Left lobe of liver (tissue), 2 donors: ENCODE data around the gene CRABP2. TPM values are rescaled to one million over a fixed set of nuclear protein-coding genes. Genes with fewer than 3 reads are reported as not detected.
A peak's percentile ranks its signal among the peaks of the same experiment; 100 is the strongest.

ENCODE experiments used
- ATAC-seq: fragments of 200-7000 bp; cut with Tn5 transposase; one replicate; pipeline ENCODE4 v1.9.1; 2020; ENCODE audit warnings: mild to moderate bottlenecking, moderate library complexity
- DNase-seq: peaks from one replicate; pipeline ENCODE4 v3.0.0-alpha.2; 2020; ENCODE audit warnings: low spot score
- total RNA-seq: library from RNA; stranded (reverse); gene quantifications from one replicate; pipeline ENCODE4 v1.2.1, GENCODE V29; 2021
- donor health status: DM: no; HTN: no; CAD: no; lungs with moderate emphysema.
- donor health status: DM: no; HTN: yes; CAD: no.

Gene CRABP2
- total RNA-seq, 1 donor from 2014 or later: 0.33 TPM

DNA sequence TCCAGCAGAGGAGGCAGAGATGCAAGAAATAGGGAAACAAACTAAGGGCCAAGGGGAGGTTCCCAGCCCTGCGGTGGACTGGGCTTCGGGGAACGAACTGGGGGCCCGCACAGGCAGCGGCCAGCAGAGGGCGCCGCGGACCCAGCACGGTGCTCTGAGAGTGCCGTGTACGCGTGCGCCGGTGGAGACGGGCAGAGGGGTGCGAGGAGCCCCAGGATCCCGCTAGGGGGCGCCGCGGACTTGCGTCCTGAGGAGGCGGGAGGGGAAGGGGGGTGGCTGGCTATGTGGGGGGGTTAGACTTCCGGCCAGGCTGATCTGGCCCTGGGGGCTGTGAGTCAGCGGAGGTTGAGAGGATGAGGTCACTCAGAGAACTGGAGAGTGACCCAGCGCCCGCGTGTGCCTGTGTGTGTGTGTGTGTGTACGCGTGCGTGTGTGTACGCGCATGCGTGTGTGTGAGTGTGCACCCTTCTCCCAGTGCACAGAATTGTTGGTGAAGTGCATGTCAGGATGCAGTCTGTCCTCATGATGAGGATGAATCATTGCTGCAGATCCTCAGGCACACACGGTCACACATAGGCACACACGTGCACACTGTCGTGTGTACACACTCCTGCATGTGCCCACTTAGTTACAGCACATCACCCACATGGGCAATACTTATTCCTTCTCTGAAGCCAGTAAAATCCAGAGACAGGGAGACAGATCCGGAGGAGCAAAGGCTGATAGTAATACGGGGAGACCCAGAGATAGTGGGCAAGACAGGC lies 45.2 kb downstream of the CRABP2 start:
- ATAC-seq: peak; percentile 90

DNA sequence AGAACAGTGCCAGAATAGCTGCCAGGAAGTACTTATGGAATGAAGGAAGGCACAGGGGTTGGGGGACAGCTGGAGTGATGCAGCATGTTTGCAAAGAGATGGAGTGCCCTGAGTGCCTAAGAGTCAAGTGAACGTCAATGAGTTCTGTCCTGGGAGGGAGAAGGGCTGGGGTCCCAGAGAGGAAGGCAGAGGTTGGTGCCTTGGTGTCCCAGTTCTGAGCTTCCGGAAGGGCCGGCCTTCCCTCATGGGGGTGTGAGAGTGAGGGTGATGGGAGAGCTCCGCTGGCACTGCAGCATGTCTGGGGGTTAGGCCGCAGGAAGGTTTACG lies 45.8 kb downstream of the CRABP2 start:
- DNase-seq: no peak
- no peak for ATAC-seq

More for the DNA sequence above, 45.2 kb downstream of the CRABP2 start:
- DNase-seq: peak; percentile 83

DNA sequence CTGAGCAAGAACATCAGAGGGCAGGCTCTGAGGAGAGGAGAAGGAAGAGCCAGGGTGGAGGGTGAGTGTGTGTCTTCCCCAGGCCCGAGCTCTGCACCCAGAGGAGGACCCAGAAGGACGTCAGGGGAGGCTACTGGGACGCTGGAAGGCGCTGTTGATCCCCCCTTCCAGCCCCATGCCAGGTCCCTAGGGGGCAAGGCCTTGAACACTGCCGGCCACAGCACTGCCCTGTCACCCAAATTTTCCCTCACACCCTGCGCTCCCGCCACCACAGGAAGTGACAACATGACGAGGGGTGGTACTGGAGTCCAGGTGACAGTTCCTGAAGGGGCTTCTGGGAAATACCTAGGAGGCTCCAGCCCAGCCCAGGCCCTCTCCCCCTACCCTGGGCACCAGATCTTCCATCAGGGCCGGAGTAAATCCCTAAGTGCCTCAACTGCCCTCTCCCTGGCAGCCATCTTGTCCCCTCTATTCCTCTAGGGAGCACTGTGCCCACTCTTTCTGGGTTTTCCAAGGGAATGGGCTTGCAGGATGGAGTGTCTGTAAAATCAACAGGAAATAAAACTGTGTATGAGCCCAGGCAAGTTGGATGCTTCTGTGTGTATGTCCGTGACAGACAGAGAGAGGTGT lies 46.3 kb downstream of the CRABP2 start:
- DNase-seq: no peak
- no peak for ATAC-seq

DNA sequence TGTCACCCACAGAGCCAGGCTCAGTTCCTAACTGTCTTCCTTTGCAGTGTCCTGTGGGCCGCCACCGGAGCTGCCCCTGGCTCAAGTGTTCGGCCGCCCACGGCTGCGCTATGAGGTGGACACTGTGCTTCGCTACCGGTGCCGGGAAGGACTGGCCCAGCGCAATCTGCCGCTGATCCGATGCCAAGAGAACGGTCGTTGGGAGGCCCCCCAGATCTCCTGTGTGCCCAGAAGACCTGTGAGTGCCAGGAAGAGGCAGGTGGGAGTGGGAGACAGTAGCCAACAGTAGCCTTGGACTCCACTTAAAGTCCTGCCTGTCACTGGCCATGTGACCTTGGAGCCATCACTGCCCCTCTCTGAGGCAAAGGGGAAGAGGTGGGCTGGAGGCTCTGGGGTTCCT lies 46.9 kb downstream of the CRABP2 start:
- ATAC-seq (no peak), DNase-seq (no peak)

DNA sequence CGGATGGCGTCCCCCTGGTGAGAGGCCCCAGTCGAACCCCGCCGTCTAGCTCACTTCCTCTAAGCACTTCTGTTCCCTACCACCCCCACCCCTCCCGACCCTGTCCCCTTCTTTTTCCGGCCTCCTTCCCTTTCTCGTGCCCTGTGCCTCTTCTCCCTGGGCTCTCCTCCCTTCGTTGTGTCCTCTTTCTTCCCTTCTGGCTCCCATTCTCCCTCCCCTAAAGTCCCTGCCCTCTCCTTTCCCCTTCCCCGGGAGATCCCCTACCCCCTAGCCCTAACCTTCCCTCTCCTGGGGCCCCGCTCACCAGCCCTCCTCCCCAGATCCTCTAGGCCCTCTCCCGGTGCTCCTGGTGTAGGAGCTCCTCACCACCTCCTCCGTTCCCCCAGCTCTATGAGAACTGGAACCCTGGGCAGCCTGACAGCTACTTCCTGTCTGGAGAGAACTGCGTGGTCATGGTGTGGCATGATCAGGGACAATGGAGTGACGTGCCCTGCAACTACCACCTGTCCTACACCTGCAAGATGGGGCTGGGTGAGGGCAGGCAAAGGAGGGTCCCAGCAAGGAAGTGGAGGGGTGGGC lies 47.6 kb downstream of the CRABP2 start:
- ATAC-seq (no peak), DNase-seq (no peak)

DNA sequence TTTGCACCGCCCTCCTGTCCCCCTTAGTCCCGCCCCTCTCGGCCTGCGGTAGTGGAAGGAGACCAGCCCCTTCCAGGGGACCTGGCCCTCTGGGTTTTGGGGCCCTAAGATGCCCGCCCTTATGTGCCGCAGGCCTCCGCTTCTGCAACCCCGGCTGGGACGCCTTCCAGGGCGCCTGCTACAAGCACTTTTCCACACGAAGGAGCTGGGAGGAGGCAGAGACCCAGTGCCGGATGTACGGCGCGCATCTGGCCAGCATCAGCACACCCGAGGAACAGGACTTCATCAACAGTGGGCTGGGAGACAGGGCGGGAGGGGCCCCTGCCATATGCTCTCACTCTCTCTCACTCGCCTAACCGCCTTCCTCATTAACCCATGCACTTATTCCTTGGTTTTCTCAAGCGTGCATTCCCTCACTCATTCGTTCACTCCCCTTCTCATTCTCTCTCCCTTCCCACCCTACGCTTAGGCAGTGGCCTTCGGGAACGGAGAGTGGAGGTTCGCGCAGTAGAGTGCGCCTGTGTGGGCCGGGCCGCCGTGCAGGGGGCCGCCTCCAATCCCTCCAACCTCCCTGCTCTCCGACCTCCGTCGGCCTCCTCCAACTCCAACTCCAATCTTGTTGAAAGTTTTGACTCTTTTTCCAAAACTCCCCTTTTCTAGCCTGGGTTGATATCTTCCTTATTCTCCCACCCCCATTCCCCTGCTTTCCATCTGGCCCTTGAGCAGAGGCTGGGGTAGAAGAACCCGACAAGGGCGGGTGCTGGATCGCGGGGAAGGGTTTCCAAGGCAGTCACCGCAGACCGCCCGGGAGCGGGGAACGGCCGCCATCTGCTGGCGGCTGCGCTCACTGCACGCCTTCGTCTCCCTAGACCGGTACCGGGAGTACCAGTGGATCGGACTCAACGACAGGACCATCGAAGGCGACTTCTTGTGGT lies 48.3 kb downstream of the CRABP2 start:
- ATAC-seq: peak; percentile 77

DNA sequence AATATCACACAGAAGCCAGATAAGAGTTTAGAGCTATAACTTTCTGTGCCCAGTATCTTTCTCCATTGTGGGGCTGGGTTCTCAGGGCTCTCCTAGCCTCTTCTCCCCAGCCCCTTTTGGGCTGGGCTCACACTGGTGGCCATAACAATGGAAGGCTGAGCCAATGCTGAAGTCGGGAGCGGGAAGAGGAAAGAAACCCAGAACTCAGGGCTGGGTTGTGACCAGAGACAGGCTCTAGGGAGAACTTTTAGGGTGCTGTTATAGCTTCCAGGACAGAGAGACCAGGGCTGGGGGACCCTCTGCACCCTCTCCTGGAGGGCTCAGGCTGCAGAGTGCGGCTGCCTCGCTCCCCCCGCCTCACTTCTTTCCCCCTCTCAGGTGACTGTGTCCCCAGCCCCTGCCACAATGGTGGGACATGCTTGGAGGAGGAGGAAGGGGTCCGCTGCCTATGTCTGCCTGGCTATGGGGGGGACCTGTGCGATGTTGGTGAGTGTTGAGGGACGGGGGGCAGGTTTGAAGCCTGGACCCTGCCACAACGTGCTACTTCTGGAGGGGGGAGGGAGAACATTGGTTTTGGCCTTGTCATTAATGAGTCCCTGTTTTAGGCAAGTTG lies 49.4 kb downstream of the CRABP2 start:
- DNase-seq (no peak), ATAC-seq (no peak)

More for the DNA sequence above, 48.3 kb downstream of the CRABP2 start:
- DNase-seq: peak; percentile 74

DNA sequence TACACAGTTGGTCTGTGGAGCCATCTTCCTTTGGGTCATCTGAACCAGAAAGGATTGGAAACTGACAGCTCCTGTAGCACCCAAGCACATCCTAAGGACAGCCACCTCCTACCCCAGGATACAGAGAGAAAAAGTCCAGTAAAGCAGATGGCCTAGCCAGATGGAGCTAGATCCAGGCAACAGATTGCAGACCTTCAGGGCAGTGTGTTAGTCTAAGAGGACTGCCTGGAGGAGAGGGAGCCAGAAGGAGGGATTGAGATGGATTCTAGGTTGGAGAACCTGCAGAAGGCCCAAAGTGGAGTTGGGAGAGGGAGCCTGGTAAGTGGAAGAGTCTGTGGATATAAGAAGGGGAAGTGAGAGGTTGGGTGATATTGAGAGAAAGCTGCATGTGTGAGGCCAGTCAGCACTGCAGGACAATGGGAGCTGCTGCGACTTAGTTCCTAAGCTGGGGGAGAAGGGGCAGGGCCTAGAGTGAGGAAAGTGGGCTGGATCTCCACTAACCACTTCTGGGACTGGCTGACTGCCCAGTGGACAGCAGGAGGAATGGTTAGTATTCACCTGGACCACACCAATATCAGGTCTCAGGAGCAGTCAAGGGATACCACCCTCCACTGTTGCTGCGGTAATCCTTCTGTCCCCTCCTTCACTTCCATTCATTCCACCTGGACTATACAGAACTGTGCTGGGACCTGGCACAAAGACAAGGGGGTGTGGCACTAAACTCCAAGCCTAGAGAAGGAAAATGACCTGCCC lies 50.1 kb downstream of the CRABP2 start:
- ATAC-seq (no peak), DNase-seq (no peak)

DNA sequence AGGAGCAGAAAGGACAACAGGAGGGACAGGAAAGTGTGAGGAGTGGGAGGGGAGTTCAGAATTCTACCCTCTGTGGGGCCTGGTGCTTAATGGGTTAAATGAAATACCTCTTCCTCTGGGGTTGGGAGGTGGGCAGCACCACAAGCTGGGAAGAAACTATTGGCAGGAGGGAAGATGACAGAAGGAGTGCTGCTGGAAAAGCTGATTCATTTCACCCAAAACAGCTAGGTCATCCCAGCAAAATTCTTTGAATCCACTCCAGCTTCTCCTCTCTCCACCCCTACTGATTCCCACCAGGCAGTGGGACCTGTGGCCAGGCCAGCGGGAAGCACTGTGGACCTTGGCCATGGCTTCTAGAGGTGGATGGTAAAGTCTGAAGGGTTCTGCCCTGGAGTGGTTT lies 50.7 kb downstream of the CRABP2 start:
- DNase-seq (no peak), ATAC-seq (no peak)

DNA sequence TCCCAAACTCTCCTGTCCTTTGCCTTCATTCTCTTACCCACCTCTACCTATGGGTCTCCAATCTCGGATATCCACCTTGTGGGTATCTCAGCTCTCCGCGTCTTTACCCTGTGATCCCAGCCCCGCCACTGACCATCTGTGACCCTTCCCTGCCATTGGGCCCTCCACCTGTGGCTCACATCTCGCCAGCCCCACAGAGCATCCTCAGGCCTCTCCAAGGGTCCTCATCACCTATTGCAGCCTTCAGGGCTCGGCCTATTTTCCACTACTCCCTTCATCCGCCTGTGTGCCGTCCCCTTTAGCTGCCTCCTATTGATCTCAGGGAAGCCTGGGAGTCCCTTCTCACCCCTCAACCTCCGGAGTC lies 52.4 kb downstream of the CRABP2 start:
- DNase-seq: no peak
- no peak for ATAC-seq

DNA sequence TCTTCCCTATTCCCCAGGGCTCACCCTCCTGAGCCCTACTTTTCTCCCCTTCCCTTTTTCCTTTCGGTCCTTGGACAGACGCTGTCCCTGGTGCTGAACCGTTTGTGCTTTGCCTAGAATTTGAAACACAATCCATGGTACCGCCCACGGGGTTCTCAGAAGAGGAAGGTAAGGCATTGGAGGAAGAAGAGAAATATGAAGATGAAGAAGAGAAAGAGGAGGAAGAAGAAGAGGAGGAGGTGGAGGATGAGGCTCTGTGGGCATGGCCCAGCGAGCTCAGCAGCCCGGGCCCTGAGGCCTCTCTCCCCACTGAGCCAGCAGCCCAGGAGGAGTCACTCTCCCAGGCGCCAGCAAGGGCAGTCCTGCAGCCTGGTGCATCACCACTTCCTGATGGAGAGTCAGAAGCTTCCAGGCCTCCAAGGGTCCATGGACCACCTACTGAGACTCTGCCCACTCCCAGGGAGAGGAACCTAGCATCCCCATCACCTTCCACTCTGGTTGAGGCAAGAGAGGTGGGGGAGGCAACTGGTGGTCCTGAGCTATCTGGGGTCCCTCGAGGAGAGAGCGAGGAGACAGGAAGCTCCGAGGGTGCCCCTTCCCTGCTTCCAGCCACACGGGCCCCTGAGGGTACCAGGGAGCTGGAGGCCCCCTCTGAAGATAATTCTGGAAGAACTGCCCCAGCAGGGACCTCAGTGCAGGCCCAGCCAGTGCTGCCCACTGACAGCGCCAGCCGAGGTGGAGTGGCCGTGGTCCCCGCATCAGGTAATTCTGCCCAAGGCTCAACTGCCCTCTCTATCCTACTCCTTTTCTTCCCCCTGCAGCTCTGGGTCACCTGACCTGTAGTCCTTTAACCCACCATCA lies 53.0 kb downstream of the CRABP2 start:
- DNase-seq (no peak), ATAC-seq (peak; percentile 66)

Other genes starting within 250 kb of the CRABP2 start
- 17.5 TPM for gene MEF2D, start 204.8 kb downstream of the CRABP2 start, total RNA-seq
- gene IQGAP3, start 133.0 kb downstream of the CRABP2 start, total RNA-seq: 0.23 TPM
- not detected for gene TTC24, start 125.9 kb downstream of the CRABP2 start, total RNA-seq
- gene NAXE, start 113.8 kb downstream of the CRABP2 start, total RNA-seq: 51.2 TPM
- gene GPATCH4, start 104.1 kb downstream of the CRABP2 start, total RNA-seq: 7.3 TPM
- gene HAPLN2, start 86.2 kb downstream of the CRABP2 start, total RNA-seq: not detected
- gene BCAN, start 63.5 kb downstream of the CRABP2 start, total RNA-seq: not detected
- gene NES, start 28.2 kb downstream of the CRABP2 start, total RNA-seq: 1.4 TPM
- 26.8 TPM for gene METTL25B, start 22.9 kb upstream of the CRABP2 start, total RNA-seq
- gene ISG20L2, start 23.2 kb upstream of the CRABP2 start, total RNA-seq: 10.8 TPM
- 68.7 TPM for gene MRPL24, start 35.5 kb upstream of the CRABP2 start, total RNA-seq
- gene HDGF, start 46.1 kb upstream of the CRABP2 start, total RNA-seq: 153 TPM
- 19.3 TPM for gene PRCC, start 62.0 kb upstream of the CRABP2 start, total RNA-seq
- gene SH2D2A, start 111.3 kb upstream of the CRABP2 start, total RNA-seq: 0.78 TPM
- gene INSRR, start 153.5 kb upstream of the CRABP2 start, total RNA-seq: not detected
- not detected for gene NTRK1, start 155.3 kb upstream of the CRABP2 start, total RNA-seq
- 4.5 TPM for gene PEAR1, start 188.1 kb upstream of the CRABP2 start, total RNA-seq
- not detected for gene LRRC71, start 215.0 kb upstream of the CRABP2 start, total RNA-seq